ENCODE results near the gene MAP3K3. TPM values are rescaled to one million over a fixed set of nuclear protein-coding genes. Genes with fewer than 3 reads are reported as not detected.

The MAP3K3 gene
- total RNA-seq, 1 donor from 2014 or later, result 32.5 TPM

DNA sequence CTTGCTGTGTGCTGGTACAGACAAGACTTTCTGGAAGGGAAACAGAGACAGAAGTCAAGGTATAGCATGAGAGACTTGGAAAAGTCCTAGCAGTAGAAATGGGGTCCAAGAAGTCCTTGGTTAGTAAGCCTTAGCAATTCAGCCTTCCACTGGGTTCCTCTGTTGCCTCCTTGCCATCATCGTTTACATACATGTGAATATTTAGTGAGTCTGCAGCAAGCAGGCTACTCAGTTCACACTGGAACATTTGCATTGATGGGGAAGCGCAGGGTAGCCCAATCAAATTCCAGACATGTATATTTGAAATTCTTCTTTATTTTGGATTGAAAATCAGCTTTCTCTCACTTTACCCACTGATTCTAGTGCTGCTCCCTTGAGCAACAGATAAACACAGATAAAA, 50.6 kb downstream of the MAP3K3 start:
- CTCF ChIA-PET, result no interaction called here
- Mint-ChIP-seq H3K4me3 (no peak overlapping the region), H3K27me3 (no peaks in the 10 kb centered on the region), H3K4me1 (peaks cover 15% of the 10 kb centered on the region), H3K36me3 (ENCODE audit: low read depth) (peaks cover 72% of the 10 kb centered on the region), H3K27ac (no peak overlapping the region), H3K9me3 (no peaks in the 10 kb centered on the region)
- DNase-seq, result no peak
- POLR2A ChIA-PET, result no interaction called here
- no peak for ATAC-seq (ENCODE audit: low read depth)
- TF ChIP-seq, protein P1, sequence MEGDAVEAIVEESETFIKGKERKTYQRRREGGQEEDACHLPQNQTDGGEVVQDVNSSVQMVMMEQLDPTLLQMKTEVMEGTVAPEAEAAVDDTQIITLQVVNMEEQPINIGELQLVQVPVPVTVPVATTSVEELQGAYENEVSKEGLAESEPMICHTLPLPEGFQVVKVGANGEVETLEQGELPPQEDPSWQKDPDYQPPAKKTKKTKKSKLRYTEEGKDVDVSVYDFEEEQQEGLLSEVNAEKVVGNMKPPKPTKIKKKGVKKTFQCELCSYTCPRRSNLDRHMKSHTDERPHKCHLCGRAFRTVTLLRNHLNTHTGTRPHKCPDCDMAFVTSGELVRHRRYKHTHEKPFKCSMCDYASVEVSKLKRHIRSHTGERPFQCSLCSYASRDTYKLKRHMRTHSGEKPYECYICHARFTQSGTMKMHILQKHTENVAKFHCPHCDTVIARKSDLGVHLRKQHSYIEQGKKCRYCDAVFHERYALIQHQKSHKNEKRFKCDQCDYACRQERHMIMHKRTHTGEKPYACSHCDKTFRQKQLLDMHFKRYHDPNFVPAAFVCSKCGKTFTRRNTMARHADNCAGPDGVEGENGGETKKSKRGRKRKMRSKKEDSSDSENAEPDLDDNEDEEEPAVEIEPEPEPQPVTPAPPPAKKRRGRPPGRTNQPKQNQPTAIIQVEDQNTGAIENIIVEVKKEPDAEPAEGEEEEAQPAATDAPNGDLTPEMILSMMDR (IDR thresholded peaks at IDR 0.05), result no peak
- intact Hi-C loops (cut with micrococcal nuclease), result no loop called here

DNA sequence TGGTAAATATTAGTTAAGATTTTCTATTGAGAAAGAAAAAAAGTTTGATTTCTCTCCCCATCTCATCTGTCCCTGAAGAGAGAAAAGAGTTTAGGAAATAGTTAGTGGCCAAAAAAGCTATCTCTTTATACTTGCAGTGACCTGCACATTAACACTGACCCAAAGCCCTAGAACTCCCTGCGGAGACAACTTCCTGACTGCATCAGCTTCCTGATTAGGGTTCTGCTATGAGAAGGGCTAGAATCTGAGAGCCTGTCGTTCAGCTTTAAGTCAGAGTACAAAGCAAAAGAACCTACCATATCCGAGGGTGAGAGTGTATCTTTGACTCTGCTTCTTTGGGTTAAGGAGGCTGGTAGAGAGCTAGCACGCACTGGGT, 53.0 kb downstream of the MAP3K3 start:
- POLR2A ChIA-PET, result interaction anchor here (1.0 to 2.5 kb wide), 3 partner anchors 9 to 67 kb away, joined by 3 to 11 read pairs (median 5); partner anchors contain the start of gene STRADA
- Mint-ChIP-seq H3K36me3 (ENCODE audit: low read depth) (peaks cover 62% of the 10 kb centered on the region), H3K27ac (no peak overlapping the region), H3K27me3 (no peaks in the 10 kb centered on the region), H3K4me3 (no peak overlapping the region), H3K4me1 (peaks cover 5% of the 10 kb centered on the region), H3K9me3 (no peaks in the 10 kb centered on the region)
- TF ChIP-seq, protein P1 (IDR thresholded peaks at IDR 0.05), result no peak
- intact Hi-C loops (cut with micrococcal nuclease), result no loop called here
- DNase-seq, result no peak
- ATAC-seq (ENCODE audit: low read depth), result no peak
- CTCF ChIA-PET, result interaction anchor here (0.8 to 1.5 kb wide), 2 partner anchors 10 to 51 kb away, joined by 3 to 5 read pairs; no protein-coding TSS in a partner anchor

DNA sequence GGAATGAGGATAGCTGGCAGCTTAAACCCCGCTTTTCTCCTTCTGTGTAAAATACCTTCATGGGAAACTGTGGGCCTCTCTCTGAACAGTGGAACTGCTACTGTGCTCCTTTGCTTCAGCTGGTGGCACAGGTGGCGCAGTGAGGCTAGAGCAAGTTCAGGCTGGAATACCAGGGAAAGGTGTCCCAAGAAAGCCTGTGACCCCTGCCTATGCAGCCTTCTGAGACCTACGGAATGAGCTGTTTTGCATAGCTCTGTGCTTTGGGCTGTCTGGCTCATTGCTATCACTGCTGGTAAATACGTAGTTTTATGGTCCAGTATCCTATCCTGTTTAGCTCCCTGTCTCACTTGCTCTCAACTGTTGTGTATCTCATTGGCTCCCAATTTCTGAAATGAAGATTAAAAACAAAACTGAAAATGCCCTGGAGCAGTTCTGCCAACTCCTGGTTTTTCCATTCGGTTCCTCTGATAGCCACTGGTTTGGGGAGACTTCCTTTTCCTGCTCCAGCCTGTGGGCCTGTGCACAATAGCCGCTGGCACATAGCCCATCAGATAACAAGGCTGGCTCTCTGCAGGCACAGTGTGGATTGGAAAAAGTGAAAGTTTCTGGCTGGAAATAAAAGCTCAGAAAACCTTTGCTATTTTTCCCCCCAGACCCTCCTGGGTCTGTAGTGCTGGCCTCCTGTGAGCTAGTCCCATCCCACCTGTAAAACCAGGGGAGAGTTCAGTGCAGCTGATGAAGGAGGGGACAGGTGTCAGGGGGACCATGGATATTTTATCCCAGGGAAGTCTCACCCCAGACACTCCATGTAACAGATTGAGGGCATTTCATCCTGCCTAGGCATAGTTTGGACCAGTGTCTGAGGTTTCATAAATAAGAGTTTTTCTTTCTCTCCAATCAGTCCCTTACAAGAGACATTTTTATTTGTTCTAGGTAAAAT, 53.7 kb downstream of the MAP3K3 start:
- DNase-seq, result no peak
- TF ChIP-seq, protein P1 (IDR thresholded peaks at IDR 0.05), result no peak
- ChIA-PET CTCF (interaction anchor here (0.8 to 1.5 kb wide), 2 partner anchors 10 to 52 kb away, joined by 3 to 5 read pairs; no protein-coding TSS in a partner anchor), POLR2A (interaction anchor here (1.0 to 2.5 kb wide), 4 partner anchors 10 to 66 kb away, joined by 3 to 11 read pairs (median 4); partner anchors contain the start of gene STRADA)
- H3K36me3 Mint-ChIP-seq (ENCODE audit: low read depth), result peaks cover 62% of the 10 kb centered on the region
- ATAC-seq (ENCODE audit: low read depth), result no peak
- H3K9me3 Mint-ChIP-seq, result no peaks in the 10 kb centered on the region
- no peak overlapping the region for H3K27ac Mint-ChIP-seq
- no peaks in the 10 kb centered on the region for H3K27me3 Mint-ChIP-seq
- intact Hi-C loops (cut with micrococcal nuclease), result no loop called here
- peaks cover 5% of the 10 kb centered on the region for H3K4me1 Mint-ChIP-seq
- no peak overlapping the region for H3K4me3 Mint-ChIP-seq

DNA sequence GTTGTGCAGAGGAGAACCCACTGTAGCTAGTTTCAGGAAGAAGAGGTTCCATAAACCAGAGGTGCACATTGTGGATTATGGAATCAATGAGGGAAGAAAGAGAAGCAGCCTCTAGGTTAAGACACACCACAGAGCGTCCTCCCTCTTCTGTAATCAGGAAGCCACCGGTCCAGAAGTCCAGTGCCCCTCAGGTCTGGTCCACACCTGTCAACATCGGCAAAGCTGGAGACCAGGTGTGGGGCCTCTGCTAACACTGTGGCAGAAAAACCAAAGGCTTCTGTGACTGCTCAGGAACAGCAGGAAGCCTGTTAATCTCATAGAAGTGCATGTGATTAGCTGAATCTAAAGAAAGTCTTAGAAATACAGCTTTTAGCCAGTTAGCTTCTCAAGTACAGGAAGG, 54.4 kb downstream of the MAP3K3 start:
- Mint-ChIP-seq H3K4me3 (no peak overlapping the region), H3K9me3 (no peaks in the 10 kb centered on the region), H3K27ac (no peak overlapping the region), H3K4me1 (peaks cover 5% of the 10 kb centered on the region), H3K36me3 (ENCODE audit: low read depth) (peaks cover 67% of the 10 kb centered on the region), H3K27me3 (no peaks in the 10 kb centered on the region)
- ATAC-seq (ENCODE audit: low read depth) (no peak), DNase-seq (no peak)
- ChIA-PET POLR2A (interaction anchor here (1.5 to 2.5 kb wide), 2 partner anchors 10 to 20 kb away, joined by 3 to 11 read pairs; no protein-coding TSS in a partner anchor), CTCF (interaction anchor here (1.5 kb wide), 1 partner anchor 11 kb away, joined by 5 read pairs; no protein-coding TSS in a partner anchor)
- TF ChIP-seq, protein P1 (IDR thresholded peaks at IDR 0.05), result no peak
- intact Hi-C loops (cut with micrococcal nuclease), result no loop called here

DNA sequence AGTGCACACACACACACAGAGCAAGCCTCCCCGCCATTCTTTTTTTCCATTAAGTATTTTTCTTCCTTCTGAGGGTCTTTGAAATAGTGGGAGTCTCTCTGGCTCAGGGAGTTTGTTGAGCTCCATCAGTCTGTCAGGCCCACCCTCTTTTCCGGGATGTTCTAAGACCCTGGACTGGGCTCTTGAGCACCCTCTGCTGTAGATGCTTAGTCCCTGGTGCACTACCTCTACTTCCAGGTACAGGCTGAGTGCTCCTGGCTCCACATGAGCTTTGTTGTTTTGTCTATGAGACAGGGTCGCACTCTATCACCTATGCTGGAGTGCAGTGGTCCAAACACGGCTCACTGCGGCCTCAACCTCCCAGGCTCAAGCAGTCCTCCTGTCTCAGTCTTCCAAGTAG, 57.0 kb downstream of the MAP3K3 start:
- ATAC-seq (ENCODE audit: low read depth) (no peak), DNase-seq (no peak)
- H3K36me3 Mint-ChIP-seq (ENCODE audit: low read depth), result peaks cover 72% of the 10 kb centered on the region
- TF ChIP-seq, protein P1 (IDR thresholded peaks at IDR 0.05), result no peak
- H3K4me1 Mint-ChIP-seq, result peaks cover 8% of the 10 kb centered on the region
- POLR2A ChIA-PET, result interaction anchor here (0.9 kb wide), 1 partner anchor 15 kb away, joined by 8 read pairs; no protein-coding TSS in a partner anchor
- H3K27me3 Mint-ChIP-seq, result no peaks in the 10 kb centered on the region
- no peak overlapping the region for H3K27ac Mint-ChIP-seq
- no peak overlapping the region for H3K4me3 Mint-ChIP-seq
- CTCF ChIA-PET, result interaction anchor here (1.4 kb wide), 1 partner anchor 14 kb away, joined by 6 read pairs; no protein-coding TSS in a partner anchor
- peaks cover 3% of the 10 kb centered on the region for H3K9me3 Mint-ChIP-seq
- intact Hi-C loops (cut with micrococcal nuclease), result no loop called here

All from activated B cell treated with CpG ODN at 0.5 μM for 24 hours (primary cell).